Measurements from ENCODE around the gene NKAIN2.

- TF ChIP-seq POLR2A (IDR thresholded peaks at IDR 0.05; ENCODE audit: extremely low read depth, insufficient read length) (no peak), MYC (IDR thresholded peaks at IDR 0.05; ENCODE audit: low read depth, low read length) (no peak)
- TF ChIP-seq, protein P1, sequence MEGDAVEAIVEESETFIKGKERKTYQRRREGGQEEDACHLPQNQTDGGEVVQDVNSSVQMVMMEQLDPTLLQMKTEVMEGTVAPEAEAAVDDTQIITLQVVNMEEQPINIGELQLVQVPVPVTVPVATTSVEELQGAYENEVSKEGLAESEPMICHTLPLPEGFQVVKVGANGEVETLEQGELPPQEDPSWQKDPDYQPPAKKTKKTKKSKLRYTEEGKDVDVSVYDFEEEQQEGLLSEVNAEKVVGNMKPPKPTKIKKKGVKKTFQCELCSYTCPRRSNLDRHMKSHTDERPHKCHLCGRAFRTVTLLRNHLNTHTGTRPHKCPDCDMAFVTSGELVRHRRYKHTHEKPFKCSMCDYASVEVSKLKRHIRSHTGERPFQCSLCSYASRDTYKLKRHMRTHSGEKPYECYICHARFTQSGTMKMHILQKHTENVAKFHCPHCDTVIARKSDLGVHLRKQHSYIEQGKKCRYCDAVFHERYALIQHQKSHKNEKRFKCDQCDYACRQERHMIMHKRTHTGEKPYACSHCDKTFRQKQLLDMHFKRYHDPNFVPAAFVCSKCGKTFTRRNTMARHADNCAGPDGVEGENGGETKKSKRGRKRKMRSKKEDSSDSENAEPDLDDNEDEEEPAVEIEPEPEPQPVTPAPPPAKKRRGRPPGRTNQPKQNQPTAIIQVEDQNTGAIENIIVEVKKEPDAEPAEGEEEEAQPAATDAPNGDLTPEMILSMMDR (IDR thresholded peaks at IDR 0.05; ENCODE audit: low read depth, low read length), result no peak
- TF ChIP-seq, protein P2, sequence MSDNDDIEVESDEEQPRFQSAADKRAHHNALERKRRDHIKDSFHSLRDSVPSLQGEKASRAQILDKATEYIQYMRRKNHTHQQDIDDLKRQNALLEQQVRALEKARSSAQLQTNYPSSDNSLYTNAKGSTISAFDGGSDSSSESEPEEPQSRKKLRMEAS (IDR thresholded peaks at IDR 0.05; ENCODE audit: low read depth, low read length), result no peak
Observed at GRCh38 chr6:124467366-124467765, 663.7 kb downstream of the NKAIN2 start.
